ENCODE measurements around the gene SNRK. TPM values are rescaled to one million over a fixed set of nuclear protein-coding genes. Genes with fewer than 3 reads are reported as not detected.

Gene SNRK
- total RNA-seq, 1 donor from 2014 or later = 18.2 TPM

DNA sequence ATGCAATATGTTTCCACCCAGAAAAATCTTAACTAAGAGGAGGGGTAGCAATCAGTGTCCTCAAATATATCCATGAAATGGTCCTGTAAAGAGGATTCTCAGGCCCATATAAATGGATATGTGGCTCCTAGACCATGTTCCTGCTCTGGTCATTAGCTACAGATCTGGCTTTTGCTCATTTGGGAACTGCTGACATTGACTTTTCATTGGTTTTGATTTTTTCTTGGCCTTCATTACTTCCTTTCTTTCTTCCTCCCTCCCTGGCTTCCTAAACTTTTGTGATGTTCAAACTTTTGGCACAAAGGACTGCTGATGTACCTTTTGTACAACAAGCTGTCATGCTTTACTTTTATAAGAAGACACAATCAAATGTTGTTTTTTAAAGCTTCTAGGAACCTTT lies 41.6 kb upstream of the SNRK start:
- Mint-ChIP-seq H3K27me3 (ENCODE audit: low read depth) (peaks cover 2% of the 10 kb centered on the region), H3K27ac (ENCODE audit: unreplicated experiment) (no peak overlapping the region), H3K4me3 (no peak overlapping the region), H3K9me3 (peaks cover 8% of the 10 kb centered on the region), H3K36me3 (ENCODE audit: low read depth) (peaks cover 6% of the 10 kb centered on the region), H3K4me1 (peaks cover 9% of the 10 kb centered on the region)
- no peak for TF ChIP-seq CTCF (conservative IDR thresholded peaks at IDR 0.05)
- no peak for DNase-seq (ENCODE audit: low read depth, low spot score)

DNA sequence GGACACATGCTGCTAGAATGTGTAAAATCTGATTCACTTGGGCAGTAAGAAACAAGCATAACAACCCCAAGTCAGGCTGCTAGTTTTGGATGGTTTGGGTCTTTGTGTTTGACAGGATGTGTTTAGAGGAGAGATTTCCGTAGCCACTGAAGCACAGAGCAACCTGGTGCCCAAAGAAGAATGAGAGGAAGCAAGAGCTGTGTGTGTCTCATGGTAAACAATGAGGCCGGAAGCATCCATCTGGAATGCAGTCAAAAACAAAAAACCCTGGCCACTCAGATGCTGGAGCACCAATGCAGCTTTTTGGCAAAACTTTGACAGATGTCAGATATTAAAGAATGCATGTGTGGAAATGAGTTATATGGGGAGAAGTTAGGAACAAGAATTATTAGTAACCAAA lies 39.4 kb upstream of the SNRK start:
- Mint-ChIP-seq H3K9me3 (peaks cover 4% of the 10 kb centered on the region), H3K36me3 (ENCODE audit: low read depth) (peaks cover 6% of the 10 kb centered on the region), H3K27me3 (ENCODE audit: low read depth) (peaks cover 2% of the 10 kb centered on the region), H3K4me1 (peaks cover 9% of the 10 kb centered on the region), H3K27ac (ENCODE audit: unreplicated experiment) (no peak overlapping the region), H3K4me3 (no peak overlapping the region)
- DNase-seq (ENCODE audit: low read depth, low spot score) = no peak
- TF ChIP-seq CTCF (conservative IDR thresholded peaks at IDR 0.05) = no peak

DNA sequence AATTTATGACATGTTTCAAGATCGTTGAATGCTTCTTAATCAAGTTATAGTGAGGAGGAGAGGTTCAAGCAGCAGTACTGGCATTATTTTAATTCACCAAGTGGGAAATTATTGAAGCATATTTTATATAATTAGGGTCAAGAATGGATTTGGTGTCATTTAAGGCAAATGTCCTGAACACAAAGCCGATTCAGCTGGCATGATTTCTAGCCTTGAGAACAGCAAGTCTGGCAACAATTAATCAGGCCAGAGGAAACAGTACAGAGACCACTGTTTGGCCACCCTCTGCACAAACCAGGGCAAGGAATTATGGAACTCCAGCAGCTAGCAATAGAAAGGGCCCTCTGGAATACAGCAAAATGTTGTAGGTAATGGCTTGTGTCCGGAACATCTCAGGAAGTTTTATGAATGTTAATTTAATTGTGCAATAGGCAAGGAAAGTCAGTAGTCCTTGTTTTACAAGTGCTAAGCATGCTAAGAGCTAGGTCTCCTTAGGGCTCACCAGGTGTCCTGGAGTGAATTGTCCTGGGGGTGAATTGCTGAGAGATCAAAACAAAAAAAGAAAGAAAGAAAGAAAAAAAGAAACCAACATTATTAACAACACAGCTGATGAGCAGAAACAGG lies 38.7 kb upstream of the SNRK start:
- peaks cover 2% of the 10 kb centered on the region for H3K27me3 Mint-ChIP-seq (ENCODE audit: low read depth)
- peaks cover 4% of the 10 kb centered on the region for H3K9me3 Mint-ChIP-seq
- peaks cover 6% of the 10 kb centered on the region for H3K36me3 Mint-ChIP-seq (ENCODE audit: low read depth)
- TF ChIP-seq CTCF (conservative IDR thresholded peaks at IDR 0.05) = no peak
- H3K4me3 Mint-ChIP-seq = no peak overlapping the region
- peaks cover 9% of the 10 kb centered on the region for H3K4me1 Mint-ChIP-seq
- no peak overlapping the region for H3K27ac Mint-ChIP-seq (ENCODE audit: unreplicated experiment)
- no peak for DNase-seq (ENCODE audit: low read depth, low spot score)

GRCh38 chr3:43248185-43248583 lies 38.2 kb upstream of the SNRK start:
- Mint-ChIP-seq H3K9me3 (peaks cover 4% of the 10 kb centered on the region), H3K27ac (ENCODE audit: unreplicated experiment) (no peak overlapping the region), H3K27me3 (ENCODE audit: low read depth) (peaks cover 2% of the 10 kb centered on the region), H3K4me1 (peaks cover 9% of the 10 kb centered on the region), H3K4me3 (no peak overlapping the region), H3K36me3 (ENCODE audit: low read depth) (peaks cover 6% of the 10 kb centered on the region)
- no peak for TF ChIP-seq CTCF (conservative IDR thresholded peaks at IDR 0.05)
- no peak for DNase-seq (ENCODE audit: low read depth, low spot score)

DNA sequence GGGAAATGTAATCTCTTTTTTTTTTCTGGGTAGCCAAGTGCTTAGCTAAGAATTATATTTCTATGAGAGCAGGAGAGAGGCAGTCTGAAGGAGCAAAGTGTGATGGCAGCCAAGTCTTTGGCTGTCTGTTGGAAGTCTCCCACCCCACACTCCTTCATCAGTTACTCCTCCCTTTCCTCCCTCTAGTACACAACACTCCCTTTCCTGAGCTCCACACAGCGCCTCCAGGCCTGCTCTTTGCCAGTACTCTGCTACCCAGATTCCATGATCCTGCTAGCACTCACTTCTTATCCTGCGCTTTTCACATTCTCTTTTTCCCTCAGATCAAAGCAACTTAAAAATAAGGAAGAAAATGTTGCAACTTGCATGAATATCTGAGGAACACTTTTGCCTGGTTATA lies 37.4 kb upstream of the SNRK start:
- no peak for TF ChIP-seq CTCF (conservative IDR thresholded peaks at IDR 0.05)
- DNase-seq (ENCODE audit: low read depth, low spot score) = no peak
- Mint-ChIP-seq H3K27me3 (ENCODE audit: low read depth) (peaks cover 2% of the 10 kb centered on the region), H3K27ac (ENCODE audit: unreplicated experiment) (no peak overlapping the region), H3K4me3 (no peak overlapping the region), H3K36me3 (ENCODE audit: low read depth) (peaks cover 4% of the 10 kb centered on the region), H3K4me1 (peaks cover 9% of the 10 kb centered on the region), H3K9me3 (peaks cover 4% of the 10 kb centered on the region)
